ENCODE measurements around the gene NUP98.

Gene NUP98

GRCh38 chr11:3735827-3736226 is 61.5 kb downstream of the NUP98 start:
- DNase-seq (ENCODE audit: low spot score): no peak

DNA sequence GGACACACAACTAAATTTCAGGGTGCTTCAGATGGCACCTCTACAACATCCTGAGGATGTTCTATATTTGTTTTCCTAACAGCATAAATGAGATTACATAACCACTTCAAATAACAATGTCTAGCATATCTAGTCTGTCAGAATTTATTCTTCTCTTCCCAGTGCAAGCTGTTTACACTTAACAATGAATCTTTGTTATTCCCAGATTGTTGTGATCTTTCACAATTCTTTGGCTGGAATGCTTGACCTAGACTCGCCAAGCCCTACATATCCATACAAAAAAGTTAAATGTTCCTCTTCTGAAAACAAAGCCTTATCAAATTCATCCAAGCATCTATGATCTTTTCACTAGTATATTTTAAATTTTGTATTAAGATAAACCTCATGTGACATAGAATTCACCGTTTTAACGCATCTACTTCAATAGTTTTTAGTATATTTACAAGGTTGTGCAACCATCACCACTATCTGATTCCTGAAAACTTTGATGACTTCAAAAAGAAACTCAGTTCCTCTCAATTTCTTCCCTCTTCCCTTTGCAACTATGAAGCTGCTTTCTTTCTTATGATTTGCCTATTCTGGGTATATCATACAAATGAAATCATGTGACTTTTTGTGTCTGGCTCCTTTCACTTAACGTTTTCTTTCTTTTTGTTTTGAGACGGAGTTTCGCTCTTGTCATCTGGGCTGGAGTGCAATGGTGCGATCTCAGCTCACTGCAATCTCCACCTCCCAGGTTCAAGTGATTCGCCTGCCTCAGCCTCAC is 64.5 kb downstream of the NUP98 start:
- DNase-seq (ENCODE audit: low spot score): no peak

GRCh38 chr11:3723014-3723708 is 74.2 kb downstream of the NUP98 start:
- DNase-seq (ENCODE audit: low spot score): no peak

DNA sequence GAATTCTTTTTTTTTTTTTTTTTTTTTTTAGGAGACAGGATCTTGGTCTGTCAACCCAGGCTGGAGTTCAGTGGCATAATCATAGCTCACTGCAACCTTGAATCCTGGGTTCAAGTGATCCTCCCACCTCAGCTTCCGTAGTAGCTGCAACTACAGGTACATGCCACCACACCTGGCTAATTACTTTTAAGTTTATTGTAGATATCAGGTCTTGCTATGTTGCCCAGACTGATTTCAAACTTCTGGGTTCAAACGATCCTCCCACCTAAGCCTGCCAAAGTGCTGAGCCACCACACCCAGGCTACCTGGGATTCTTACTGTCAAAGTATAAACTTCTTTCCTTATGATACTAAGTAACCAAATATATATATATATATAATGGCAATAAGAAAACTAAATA is 75.3 kb downstream of the NUP98 start:
- DNase-seq (ENCODE audit: low spot score): no peak

GRCh38 chr11:3720997-3721396 is 76.4 kb downstream of the NUP98 start:
- no peak for DNase-seq (ENCODE audit: low spot score)

DNA sequence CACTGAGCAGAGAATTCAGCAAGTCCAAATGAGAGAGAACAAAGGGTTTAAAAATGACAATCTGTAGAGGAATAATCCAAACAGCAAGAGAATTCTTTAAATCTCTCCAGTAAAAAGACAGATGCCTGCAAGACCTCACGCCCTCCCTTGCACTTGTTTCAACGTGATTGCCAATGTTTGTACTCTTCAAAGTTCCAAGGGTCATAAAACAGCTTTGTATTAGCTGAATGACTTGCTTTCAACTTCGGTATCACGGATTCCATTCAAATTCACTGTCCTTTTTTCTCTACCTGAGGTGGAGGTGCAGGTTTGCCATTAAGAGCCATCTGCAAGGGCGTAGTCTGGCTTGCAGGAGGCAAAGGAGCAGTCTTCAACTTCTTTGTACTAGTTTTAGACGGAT is 85.1 kb downstream of the NUP98 start:
- DNase-seq (ENCODE audit: low spot score): no peak

GRCh38 chr11:3710485-3711259 is 86.7 kb downstream of the NUP98 start:
- no peak for DNase-seq (ENCODE audit: low spot score)

DNA sequence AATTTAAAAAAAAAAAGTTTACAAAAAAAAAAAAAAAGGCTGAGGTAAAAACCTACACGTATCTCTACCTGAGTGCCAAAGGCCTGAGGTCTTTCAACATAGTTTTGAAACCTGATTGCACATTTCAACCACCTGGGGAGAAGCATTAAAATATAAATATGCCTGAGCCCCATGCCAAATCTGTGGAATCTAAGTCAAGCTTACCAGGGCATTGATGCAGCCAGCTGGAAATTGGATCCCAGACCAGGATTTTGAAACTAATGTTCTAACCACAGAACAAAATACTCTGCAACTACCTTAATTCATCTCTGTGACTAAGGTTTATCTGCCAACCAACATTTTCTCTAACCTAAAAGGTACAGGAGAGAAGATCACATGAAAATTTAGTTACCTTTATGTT is 87.4 kb downstream of the NUP98 start:
- DNase-seq (ENCODE audit: low spot score): no peak

GRCh38 chr11:3707176-3707575 is 90.2 kb downstream of the NUP98 start:
- DNase-seq (ENCODE audit: low spot score): no peak

DNA sequence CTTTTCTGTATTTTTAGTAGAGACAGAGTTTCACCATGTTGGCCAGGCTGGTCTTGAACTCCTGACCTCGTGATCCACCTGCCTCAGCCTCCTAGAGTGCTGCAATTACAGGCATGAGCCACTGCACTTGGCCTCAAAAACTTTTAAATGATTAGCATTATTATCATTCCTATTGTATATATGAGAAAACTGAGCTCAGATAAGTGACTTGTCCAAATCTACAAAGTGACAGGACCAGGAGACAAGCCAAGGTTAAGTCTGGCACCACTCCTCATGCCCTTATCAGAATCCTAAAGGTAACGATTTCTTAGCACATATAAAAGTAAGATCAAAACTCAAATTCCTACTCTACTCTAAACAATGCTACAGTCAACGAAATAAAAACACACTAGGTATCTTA is 94.0 kb downstream of the NUP98 start:
- no peak for DNase-seq (ENCODE audit: low spot score)

- DNase-seq (ENCODE audit: low spot score): no peak
These were observed 96.4 kb downstream of the NUP98 start for GRCh38 chr11:3700910-3701309.

GRCh38 chr11:3700410-3700809 is 96.9 kb downstream of the NUP98 start:
- no peak for DNase-seq (ENCODE audit: low spot score)

- DNase-seq (ENCODE audit: low spot score): no peak
These were observed 110.6 kb downstream of the NUP98 start for GRCh38 chr11:3686751-3687150.

DNA sequence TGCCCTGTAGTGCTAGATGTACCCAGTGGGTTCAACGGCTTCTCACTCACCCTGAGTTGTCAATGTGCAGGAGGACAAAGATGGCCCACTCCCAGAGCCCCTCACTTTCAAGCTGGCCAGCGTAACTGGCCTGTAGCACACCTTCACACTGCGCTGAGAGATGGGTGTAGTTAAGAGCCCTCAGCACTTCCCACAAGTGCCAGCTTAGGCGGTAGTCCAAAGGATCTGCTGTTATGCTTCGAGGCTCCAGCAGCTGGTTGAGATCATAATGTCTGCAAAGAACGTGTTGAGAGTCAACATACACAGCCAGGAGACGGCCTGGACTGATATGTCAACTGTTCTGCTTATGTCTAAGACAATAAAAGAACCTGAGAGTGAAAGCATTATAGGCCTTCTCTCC is 111.4 kb downstream of the NUP98 start:
- no peak for DNase-seq (ENCODE audit: low spot score)

DNA sequence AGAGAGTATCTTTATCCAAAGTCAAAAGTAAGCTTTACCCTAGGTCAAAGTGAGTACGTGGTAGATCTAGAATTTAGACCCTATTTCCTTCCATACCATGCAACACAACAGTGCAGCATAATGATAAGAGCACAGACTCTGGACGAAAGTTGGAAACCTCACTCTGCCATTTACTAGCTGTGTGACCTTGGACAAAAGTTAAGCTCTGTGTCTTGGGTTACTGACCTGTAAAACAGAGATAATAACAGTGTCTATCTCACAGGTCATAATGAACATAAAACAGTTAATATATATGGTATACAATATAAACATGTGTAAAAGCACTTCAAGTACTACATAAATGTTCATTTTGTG is 112.6 kb downstream of the NUP98 start:
- DNase-seq (ENCODE audit: low spot score): no peak

DNA sequence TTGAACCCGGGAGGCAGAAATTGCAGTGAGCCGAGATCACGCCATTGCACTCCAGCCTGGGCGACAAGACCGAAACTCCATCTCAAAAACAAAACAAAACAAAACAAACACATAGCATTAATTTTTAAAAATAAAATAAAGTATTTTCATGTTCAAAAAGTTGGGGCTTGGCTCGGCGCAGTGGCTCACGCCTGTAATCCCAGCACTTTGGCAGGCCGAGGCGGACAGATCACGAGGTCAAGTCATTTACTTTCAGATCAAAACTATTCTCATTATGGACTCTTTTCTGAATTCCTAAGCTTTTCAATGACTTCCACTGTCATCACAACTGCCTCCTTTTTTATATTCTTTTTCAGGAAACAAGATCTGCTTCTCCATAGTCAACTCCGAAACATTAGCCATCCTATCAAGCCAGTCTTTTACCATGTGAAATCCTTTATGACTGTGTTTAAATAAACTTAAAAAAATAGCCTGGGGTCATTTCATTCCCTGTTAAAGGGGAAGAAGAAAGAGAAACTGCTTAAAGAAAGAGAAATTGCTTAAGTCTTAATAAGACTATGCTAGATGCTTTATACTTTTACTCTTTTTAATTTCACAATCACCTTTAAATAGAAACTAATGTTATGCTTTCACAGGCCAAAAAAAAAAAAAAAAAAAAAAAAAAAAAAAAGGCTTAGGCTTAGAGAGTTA is 113.1 kb downstream of the NUP98 start:
- no peak for DNase-seq (ENCODE audit: low spot score)

- no peak for DNase-seq (ENCODE audit: low spot score)
These were observed 114.3 kb downstream of the NUP98 start for GRCh38 chr11:3683039-3683438.

- no peak for DNase-seq (ENCODE audit: low spot score)
These were observed 118.3 kb downstream of the NUP98 start for GRCh38 chr11:3679077-3679476.

GRCh38 chr11:3675971-3676370 is 121.4 kb downstream of the NUP98 start:
- DNase-seq (ENCODE audit: low spot score): no peak

GRCh38 chr11:3674189-3674588 is 123.2 kb downstream of the NUP98 start:
- DNase-seq (ENCODE audit: low spot score): no peak

GRCh38 chr11:3671334-3672254 is 125.8 kb downstream of the NUP98 start, which contains the start of gene CHRNA10:
Gene CHRNA10 (minus strand): TSS chr11:3671384. CDS start chr11:3671312, 72 bp downstream.
- DNase-seq (ENCODE audit: low spot score): no peak

Data from germinal center (tissue), 1 donor.